Lung (tissue), 12 donors: ENCODE measurements around the gene COL4A1. TPM values are rescaled to one million over a fixed set of nuclear protein-coding genes. Genes with fewer than 3 reads are reported as not detected.

Source experiments
- ATAC-seq: fragments of 200-7000 bp; cut with Tn5 transposase; one replicate; pipeline ENCODE4 v1.9.1; 2020; ENCODE audit warnings: moderate number of reproducible peaks; ENCODE audit not compliant: insufficient read depth, low FRiP score
- DNase-seq, 3 donors: peaks; one replicate each; pipeline ENCODE4 v3.0.0-alpha.2; 2013 to 2017
- H3K27ac ChIP-seq, 2 donors: one replicate each; pipeline ENCODE4 v1.5.1; 2013; ENCODE audit warnings: mild to moderate bottlenecking in 2 of 2, moderate library complexity in 2 of 2, control low read depth in 1 of 2, inconsistent platforms in 1 of 2, low read depth in 1 of 2, low read length in 1 of 2
- H3K27me3 ChIP-seq, 3 donors: one replicate each; pipeline ENCODE4 v1.5.1; 2013; ENCODE audit warnings: low read length in 2 of 3; ENCODE audit not compliant: control insufficient read depth in 3 of 3, insufficient read depth in 3 of 3
- H3K36me3 ChIP-seq, 4 donors: one replicate each; pipeline ENCODE4 v1.5.1; 2013; ENCODE audit warnings: low read length in 4 of 4, mild to moderate bottlenecking in 1 of 4, moderate library complexity in 1 of 4; ENCODE audit not compliant: control insufficient read depth in 4 of 4, insufficient read depth in 4 of 4
- H3K4me1 ChIP-seq, 5 donors: one replicate each; pipeline ENCODE4 v1.5.1; 2013; ENCODE audit warnings: low read length in 5 of 5, mild to moderate bottlenecking in 2 of 5, moderate library complexity in 1 of 5; ENCODE audit not compliant: control insufficient read depth in 5 of 5, insufficient read depth in 5 of 5
- H3K4me3 ChIP-seq: one replicate; pipeline ENCODE4 v1.5.1; 2013; ENCODE audit warnings: mild to moderate bottlenecking, control low read depth, moderate library complexity
- H3K9ac ChIP-seq, 2 donors: one replicate each; pipeline ENCODE4 v1.5.1; 2013; ENCODE audit warnings: low read length in 2 of 2, control low read depth in 1 of 2; ENCODE audit not compliant: insufficient read depth in 1 of 2
- H3K9me3 ChIP-seq, 4 donors: one replicate each; pipeline ENCODE4 v1.5.1; 2013; ENCODE audit warnings: low read length in 3 of 4, mild to moderate bottlenecking in 1 of 4, moderate library complexity in 1 of 4; ENCODE audit not compliant: control insufficient read depth in 4 of 4, insufficient read depth in 3 of 4
- WGBS, 2 donors: extraction: QIAGEN DNeasy Blood & Tissue Kit; methylation state at CpG; one replicate each; pipeline ENCODE4 v1.1.7; 2013; 5-methylcytosine and 5-hydroxymethylcytosine counted together
- polyA plus RNA-seq, 2 donors: library from polyadenylated mRNA; stranded (reverse); fragments of 200-250 nt; gene quantifications; one replicate each; pipeline ENCODE4 v1.2.1, GENCODE V29; 2013
- total RNA-seq, 2 donors: library from RNA; depleted of rRNA in 1 of 2; stranded (reverse); fragments of >200 nt in 1 of 2; gene quantifications; one replicate each; pipeline ENCODE4 v1.2.1, GENCODE V29; 2014 to 2021
- TF ChIP-seq, protein P1 (sequence below): IDR thresholded peaks from 2 replicates; pipeline ENCODE4 v1.5.1; 2012; ENCODE audit warnings: mild to moderate bottlenecking; ENCODE audit errors: control extremely low read depth, extremely low read depth
- donor health status: control.
- donor health status: control.
- donor health status: Bipolar disorder and iron deficiency.
- donor health status: healthy.
- donor health status: DM: yes; HTN: yes; CAD: no.

The COL4A1 gene
- total and polyA plus RNA-seq, 4 donors, result 114 to 1,051 (median 318) TPM

DNA sequence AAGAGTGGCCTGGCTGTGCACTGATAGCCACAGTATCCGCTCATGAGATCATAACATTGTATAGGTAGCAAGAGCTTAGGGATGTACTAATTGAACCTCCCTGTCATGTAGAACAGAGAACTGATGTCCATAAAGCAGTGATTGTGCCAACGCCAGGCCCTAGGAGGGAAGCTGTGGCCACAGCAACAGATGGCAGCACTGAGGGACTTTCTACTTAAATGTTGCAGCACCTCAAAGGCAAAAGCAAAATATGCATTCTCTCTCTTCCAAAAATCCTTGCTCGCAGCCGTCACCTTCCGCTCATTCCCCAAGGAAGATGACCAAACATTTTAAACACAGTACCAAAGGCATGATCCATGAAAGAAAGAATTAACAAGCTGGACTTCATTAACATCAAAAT is 32.3 kb downstream of the COL4A1 start:
- no peak for DNase-seq
- WGBS, 2 donors, result 74 to 77% methylated on average over 5 of the region's 5 CpGs

DNA sequence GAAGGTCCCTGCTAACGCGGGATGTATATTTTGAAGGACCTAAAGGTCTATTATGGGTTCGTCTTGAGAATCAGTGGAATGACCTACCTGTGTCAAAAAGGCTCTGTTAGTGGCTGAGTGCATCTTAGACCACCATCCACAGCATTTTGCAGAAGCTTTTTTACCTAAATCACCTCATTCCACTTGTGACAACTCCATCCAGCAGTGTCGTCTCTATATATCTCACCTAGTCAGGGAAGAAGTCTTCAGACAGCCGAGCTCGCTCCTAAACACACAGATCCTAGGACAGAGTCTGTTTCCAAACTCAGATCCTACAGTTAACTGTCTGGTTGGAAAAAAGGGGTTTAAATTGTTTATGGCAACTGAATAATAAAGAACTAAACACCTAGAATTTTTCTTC is 33.7 kb downstream of the COL4A1 start:
- Histone ChIP-seq H3K4me3 (no peak overlapping the region), H3K4me1 (peaks cover 0 to 23% (median 8%) of the 10 kb centered on the region in 5 donors), H3K27ac (no peak overlapping the region), H3K36me3 (no peaks in the 10 kb centered on the region), H3K9ac (no peak overlapping the region), H3K9me3 (no peaks in the 10 kb centered on the region), H3K27me3 (no peaks in the 10 kb centered on the region)
- ATAC-seq (no peak), DNase-seq (no peak)
- TF ChIP-seq, protein P1, sequence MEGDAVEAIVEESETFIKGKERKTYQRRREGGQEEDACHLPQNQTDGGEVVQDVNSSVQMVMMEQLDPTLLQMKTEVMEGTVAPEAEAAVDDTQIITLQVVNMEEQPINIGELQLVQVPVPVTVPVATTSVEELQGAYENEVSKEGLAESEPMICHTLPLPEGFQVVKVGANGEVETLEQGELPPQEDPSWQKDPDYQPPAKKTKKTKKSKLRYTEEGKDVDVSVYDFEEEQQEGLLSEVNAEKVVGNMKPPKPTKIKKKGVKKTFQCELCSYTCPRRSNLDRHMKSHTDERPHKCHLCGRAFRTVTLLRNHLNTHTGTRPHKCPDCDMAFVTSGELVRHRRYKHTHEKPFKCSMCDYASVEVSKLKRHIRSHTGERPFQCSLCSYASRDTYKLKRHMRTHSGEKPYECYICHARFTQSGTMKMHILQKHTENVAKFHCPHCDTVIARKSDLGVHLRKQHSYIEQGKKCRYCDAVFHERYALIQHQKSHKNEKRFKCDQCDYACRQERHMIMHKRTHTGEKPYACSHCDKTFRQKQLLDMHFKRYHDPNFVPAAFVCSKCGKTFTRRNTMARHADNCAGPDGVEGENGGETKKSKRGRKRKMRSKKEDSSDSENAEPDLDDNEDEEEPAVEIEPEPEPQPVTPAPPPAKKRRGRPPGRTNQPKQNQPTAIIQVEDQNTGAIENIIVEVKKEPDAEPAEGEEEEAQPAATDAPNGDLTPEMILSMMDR, result no peak
- WGBS, 2 donors, result 93 to 94% methylated on average over 6 of the region's 6 CpGs

More for the DNA sequence above, 32.3 kb downstream of the COL4A1 start:
- no peak for ATAC-seq
- no peak overlapping the region for H3K27ac ChIP-seq
- no peaks in the 10 kb centered on the region for H3K36me3 ChIP-seq
- no peaks in the 10 kb centered on the region for H3K9me3 ChIP-seq
- no peak overlapping the region for H3K9ac ChIP-seq
- peaks cover 0 to 30% (median 8%) of the 10 kb centered on the region in 5 donors for H3K4me1 ChIP-seq
- H3K4me3 ChIP-seq, result no peak overlapping the region
- H3K27me3 ChIP-seq, result no peaks in the 10 kb centered on the region
- TF ChIP-seq, protein P1, result no peak

DNA sequence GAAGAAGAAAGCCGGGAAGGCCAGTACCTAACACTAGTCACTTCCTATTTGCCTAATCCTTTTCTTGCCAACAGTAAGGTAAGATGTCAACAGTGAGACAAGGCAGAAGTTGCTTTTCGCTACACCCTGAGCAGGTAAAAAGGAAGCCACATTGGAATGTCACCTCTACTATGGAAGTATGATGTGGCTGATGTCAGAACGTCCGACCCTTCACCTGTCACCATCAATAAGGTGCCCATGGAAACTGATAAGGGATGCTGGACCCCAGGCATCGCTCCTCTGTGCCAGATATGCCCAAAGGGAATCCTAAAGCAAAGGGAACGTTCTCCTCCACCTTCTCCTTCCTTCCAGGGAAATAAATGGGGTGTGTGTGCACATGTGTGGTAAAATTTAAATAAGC is 34.3 kb downstream of the COL4A1 start:
- WGBS, 2 donors, result 82 to 85% methylated on average over 6 of the region's 6 CpGs
- no peak overlapping the region for H3K4me3 ChIP-seq
- DNase-seq, result no peak

DNA sequence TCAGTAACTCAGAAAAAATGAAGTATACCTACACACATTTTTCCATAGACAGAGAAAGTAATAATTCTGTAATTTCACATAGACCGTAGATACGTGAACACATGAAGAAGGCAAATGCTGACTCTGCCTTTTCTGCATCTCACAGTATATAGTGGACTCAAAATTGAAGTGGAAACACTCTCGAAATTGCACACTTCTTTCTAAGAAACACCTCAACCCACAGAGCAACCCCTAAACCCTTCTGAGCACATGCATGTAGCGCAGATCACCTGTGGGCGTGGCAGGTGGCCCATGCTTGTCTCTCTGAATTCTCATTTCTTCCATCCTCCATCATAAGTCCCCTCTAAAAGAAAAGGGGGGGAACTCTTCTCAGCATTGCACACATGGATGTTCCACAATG is 34.7 kb downstream of the COL4A1 start:
- H3K36me3 ChIP-seq, result no peaks in the 10 kb centered on the region
- no peak overlapping the region for H3K9ac ChIP-seq
- no peak overlapping the region for H3K4me3 ChIP-seq
- H3K27ac ChIP-seq, result no peak overlapping the region
- peaks cover 0 to 26% (median 11%) of the 10 kb centered on the region in 5 donors for H3K4me1 ChIP-seq
- no peaks in the 10 kb centered on the region for H3K27me3 ChIP-seq
- no peak for DNase-seq
- WGBS, 2 donors, result 80 to 81% methylated on average over 5 of the region's 5 CpGs
- H3K9me3 ChIP-seq, result no peaks in the 10 kb centered on the region
- no peak for ATAC-seq
- TF ChIP-seq, protein P1, result no peak

More for the DNA sequence above, 34.3 kb downstream of the COL4A1 start:
- Histone ChIP-seq H3K4me1 (peaks cover 0 to 23% (median 11%) of the 10 kb centered on the region in 5 donors), H3K27ac (no peak overlapping the region), H3K36me3 (no peaks in the 10 kb centered on the region), H3K9ac (no peak overlapping the region), H3K27me3 (no peaks in the 10 kb centered on the region), H3K9me3 (no peaks in the 10 kb centered on the region)
- TF ChIP-seq, protein P1, result no peak
- no peak for ATAC-seq
